ENCODE data around the gene PIM2.

The PIM2 gene

GRCh38 chrX:48918643-48919340 lies at the start of gene PIM2:
Gene PIM2 (minus strand): TSS chrX:48919024. CDS start chrX:48918834, 190 bp downstream.
- DNase-seq (ENCODE audit: extremely low read depth in 1 of 2, low read depth in 1 of 2), result peak; percentile 67 to 84

- no peak for DNase-seq (ENCODE audit: extremely low read depth in 1 of 2, low read depth in 1 of 2)
Measured at GRCh38 chrX:48968377-48968776, 49.6 kb upstream of the PIM2 start.

GRCh38 chrX:48966796-48967579 lies 48.2 kb upstream of the PIM2 start:
- DNase-seq (ENCODE audit: extremely low read depth in 1 of 2, low read depth in 1 of 2), result no peak

- DNase-seq (ENCODE audit: extremely low read depth in 1 of 2, low read depth in 1 of 2), result no peak
Measured at GRCh38 chrX:48965959-48966358, 47.1 kb upstream of the PIM2 start.

- DNase-seq (ENCODE audit: extremely low read depth in 1 of 2, low read depth in 1 of 2), result no peak
Measured at GRCh38 chrX:48961585-48962091, 42.8 kb upstream of the PIM2 start.

GRCh38 chrX:48960291-48960690 lies 41.5 kb upstream of the PIM2 start:
- no peak for DNase-seq (ENCODE audit: extremely low read depth in 1 of 2, low read depth in 1 of 2)

- DNase-seq (ENCODE audit: extremely low read depth in 1 of 2, low read depth in 1 of 2), result no peak
Measured at GRCh38 chrX:48958635-48959094, 39.8 kb upstream of the PIM2 start.

- peak; percentile 79 to 90 for DNase-seq (ENCODE audit: extremely low read depth in 1 of 2, low read depth in 1 of 2)
Measured at GRCh38 chrX:48957827-48958634, 39.2 kb upstream of the PIM2 start.

- DNase-seq (ENCODE audit: extremely low read depth in 1 of 2, low read depth in 1 of 2), result peak; percentile 57 to 58
Measured at GRCh38 chrX:48957477-48957826, 38.6 kb upstream of the PIM2 start, which contains the start of gene OTUD5. Gene OTUD5 (minus strand): TSS chrX:48957607. CDS start chrX:48957570, 37 bp downstream.

- DNase-seq (ENCODE audit: extremely low read depth in 1 of 2, low read depth in 1 of 2), result no peak
Measured at GRCh38 chrX:48956728-48957414, 38.0 kb upstream of the PIM2 start.

- DNase-seq (ENCODE audit: extremely low read depth in 1 of 2, low read depth in 1 of 2), result no peak
Measured at GRCh38 chrX:48948589-48948988, 29.8 kb upstream of the PIM2 start.

GRCh38 chrX:48945517-48946348 lies 26.9 kb upstream of the PIM2 start:
- no peak for DNase-seq (ENCODE audit: extremely low read depth in 1 of 2, low read depth in 1 of 2)

GRCh38 chrX:48942895-48943294 lies 24.1 kb upstream of the PIM2 start:
- DNase-seq (ENCODE audit: extremely low read depth in 1 of 2, low read depth in 1 of 2), result no peak

GRCh38 chrX:48940404-48940955 lies 21.7 kb upstream of the PIM2 start:
- no peak for DNase-seq (ENCODE audit: extremely low read depth in 1 of 2, low read depth in 1 of 2)

- DNase-seq (ENCODE audit: extremely low read depth in 1 of 2, low read depth in 1 of 2), result no peak
Measured at GRCh38 chrX:48939524-48940228, 20.9 kb upstream of the PIM2 start.

GRCh38 chrX:48938721-48939425 lies 20.0 kb upstream of the PIM2 start:
- peak; percentile 62 to 78 for DNase-seq (ENCODE audit: extremely low read depth in 1 of 2, low read depth in 1 of 2)

- peak; percentile 86 to 89 for DNase-seq (ENCODE audit: extremely low read depth in 1 of 2, low read depth in 1 of 2)
Measured at GRCh38 chrX:48937054-48937907, 18.5 kb upstream of the PIM2 start.

All from stimulated activated CD8-positive, alpha-beta memory T cell treated with anti-CD3 and anti-CD28 coated beads, Interleukin-7, amount 100 ng/mL, for 48 hours (primary cell).